GM21576 (cell line): ENCODE results near the gene ADAMTS12.

Source experiments
- ATAC-seq: cut with Tn5 transposase; IDR thresholded peaks from one replicate; pipeline ENCODE4 v1.9.1; 2021; ENCODE audit warnings: mild to moderate bottlenecking, moderate library complexity; ENCODE audit not compliant: unreplicated experiment

Gene ADAMTS12

DNA sequence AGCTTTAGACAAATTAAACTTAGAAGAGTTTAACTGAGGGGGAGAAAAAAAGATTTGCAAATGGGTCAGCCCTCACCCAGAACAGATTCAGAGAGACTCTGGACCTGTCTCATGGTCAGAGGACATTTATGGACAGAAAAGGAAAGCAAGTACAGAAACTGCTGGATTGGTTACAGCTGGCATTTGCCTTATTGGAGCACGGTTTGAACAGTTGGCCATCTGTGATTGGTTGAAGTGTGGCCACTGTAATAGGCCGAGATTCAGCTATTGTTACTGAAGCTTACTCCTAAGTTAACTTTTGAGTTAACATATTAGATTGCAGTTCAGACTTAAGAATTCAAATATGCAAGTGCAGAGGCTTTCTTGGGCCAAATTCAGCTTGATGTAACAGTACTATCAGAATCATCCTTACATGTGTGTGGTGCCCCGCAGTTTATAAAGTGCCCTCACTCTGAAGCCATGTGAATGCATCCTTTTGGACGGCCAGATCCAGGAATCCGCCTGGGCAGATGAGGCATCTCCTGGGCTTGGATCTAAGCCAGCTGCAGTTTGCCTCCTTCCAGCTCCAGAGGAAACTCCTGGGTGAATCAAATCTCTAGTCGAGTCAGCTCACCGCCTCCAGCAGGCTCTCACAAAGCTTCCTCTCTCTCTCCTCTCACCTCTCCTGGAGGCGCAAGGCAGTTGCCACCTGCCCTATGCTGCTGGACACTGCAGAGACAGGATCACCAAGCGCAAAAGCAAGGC, 165.2 kb downstream of the ADAMTS12 start:
- no peak for ATAC-seq

- no peak for ATAC-seq
These were observed 166.0 kb downstream of the ADAMTS12 start for GRCh38 chr5:33725806-33726205.

DNA sequence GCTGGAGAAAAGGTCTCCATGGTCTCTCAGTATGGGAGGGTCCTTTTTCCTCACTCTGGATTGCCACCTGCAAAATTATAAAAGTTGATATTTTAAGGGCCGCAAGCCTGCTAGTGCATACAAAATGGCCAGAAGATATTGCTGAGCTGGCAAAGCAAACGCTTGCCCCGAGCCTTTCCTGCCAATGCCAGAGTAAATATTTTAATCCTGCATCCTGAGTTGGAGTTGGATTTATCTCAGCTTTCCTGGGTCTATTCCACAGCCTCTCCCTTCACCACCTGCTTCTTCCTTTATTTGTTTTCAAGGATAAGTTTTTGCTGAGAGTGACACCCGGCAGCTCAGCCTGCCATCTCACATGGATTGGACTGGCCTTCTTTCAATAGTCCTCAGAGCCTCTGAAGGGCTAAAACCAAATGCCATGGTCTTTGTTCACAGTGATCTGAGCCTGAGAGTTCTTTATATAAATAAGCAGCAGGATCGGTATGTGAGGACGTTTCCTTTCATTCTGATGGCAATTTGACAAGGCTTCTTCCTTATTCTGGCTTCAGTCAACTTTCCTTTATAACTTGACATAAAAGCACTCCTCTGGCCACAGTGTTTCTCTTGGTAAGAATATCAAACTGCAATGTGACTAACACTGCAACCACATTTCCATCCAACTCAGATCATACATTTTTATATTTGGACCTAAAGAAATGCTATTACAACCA, 170.1 kb downstream of the ADAMTS12 start:
- no peak for ATAC-seq

DNA sequence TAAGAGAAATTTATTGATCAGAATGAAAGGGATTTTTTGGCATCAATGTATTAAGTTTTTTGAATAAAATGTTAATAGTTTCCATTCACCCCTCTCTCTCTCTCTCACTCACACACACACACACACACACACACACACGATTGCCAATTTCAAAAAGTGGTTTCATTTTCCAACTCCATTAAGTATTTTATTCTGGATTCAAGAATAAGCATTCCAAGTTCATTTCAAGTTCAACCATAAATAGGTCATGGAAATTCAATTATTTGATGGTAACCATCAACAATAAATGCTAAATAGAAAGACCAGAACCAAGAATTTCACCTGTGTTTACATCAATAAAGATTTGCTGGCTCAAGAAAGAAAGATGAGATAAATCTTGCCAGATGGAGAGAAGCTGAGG, 171.6 kb downstream of the ADAMTS12 start:
- ATAC-seq: no peak

DNA sequence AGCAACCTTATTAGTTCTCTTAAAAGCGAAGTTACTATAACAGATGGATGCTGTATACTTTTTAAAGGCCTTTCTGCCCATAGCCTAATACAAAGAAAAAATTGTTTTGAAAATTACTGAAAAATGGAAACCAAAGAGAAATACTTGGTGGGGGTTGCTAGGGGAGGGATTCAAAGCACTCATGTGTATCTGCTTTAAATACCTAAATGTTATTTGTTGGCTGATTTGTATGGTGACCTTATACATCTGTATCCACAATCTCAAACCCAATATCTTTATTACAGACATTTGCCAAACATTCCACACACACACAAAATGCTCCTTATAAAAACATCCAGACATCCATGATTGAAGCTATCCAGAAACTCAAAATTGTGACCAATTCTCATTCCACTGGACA, 172.0 kb downstream of the ADAMTS12 start:
- no peak for ATAC-seq

GRCh38 chr5:33715661-33716060, 176.1 kb downstream of the ADAMTS12 start:
- ATAC-seq: no peak

DNA sequence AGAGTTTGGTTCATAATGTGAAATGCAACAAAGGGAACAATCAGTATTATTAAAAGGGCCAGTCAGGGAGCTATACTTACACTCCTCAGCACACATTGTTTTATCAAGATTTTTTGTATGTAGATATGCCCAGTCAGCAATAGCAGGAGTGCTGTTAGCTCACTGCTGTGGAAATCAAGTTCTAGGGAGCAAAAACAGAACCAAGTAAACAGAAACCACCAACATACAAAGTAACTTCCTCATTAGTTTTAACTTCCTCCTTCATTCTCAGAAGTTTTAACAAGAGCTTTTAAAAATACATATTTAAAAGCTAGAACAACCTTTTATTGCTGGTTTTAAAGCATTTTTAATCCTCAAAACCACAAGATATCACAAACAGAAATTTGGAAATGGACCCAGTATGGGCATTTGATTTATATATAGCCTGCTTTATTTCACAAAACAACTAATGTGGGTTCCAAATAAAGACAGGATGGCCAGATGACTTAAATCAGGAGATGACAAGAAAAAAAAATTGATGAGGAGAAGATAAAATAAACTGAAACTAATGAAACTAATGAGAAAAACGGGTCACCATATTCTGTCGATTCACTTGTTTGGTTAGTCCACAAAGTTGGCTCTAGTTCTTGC, 178.5 kb downstream of the ADAMTS12 start:
- peak; percentile 71 for ATAC-seq

DNA sequence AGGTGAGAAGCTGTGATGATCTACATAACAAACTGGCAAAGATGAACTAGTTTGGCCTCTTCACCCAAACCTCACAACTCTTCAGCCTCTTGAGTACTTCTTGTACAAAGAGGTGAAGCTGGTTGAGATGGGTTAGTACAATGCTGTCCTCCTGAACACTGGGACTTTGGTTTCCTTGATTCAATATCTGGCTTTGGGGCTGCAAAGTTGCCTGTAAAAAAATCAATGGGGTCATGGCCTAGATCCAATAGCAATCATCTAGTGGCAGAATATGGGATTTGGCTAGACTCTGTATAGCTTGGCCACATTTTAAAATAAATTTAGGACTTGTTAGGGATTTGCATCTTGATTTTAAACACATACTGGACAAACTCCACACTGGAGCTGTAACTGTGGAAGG, 179.1 kb downstream of the ADAMTS12 start:
- no peak for ATAC-seq

GRCh38 chr5:33711094-33711679, 180.6 kb downstream of the ADAMTS12 start:
- no peak for ATAC-seq

GRCh38 chr5:33702867-33703266, 188.9 kb downstream of the ADAMTS12 start:
- no peak for ATAC-seq

DNA sequence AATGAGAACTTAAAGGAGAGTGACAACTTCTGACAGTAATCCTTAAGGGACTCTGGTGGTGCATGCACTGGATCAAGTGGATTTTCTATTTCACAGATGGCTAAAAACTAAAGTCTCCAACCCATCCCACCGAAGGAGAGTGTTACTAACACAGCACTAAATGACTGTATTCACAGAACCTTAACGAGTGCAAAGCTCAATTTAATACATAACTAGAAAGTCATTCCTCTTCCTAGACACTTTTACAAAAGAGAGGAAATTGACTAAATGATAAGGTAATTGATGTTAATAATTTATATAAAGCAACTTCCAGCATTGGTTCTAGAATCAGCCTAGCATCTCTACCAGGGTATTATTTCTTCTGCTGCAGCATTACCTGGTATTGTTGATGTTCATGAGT, 189.8 kb downstream of the ADAMTS12 start:
- ATAC-seq: no peak

DNA sequence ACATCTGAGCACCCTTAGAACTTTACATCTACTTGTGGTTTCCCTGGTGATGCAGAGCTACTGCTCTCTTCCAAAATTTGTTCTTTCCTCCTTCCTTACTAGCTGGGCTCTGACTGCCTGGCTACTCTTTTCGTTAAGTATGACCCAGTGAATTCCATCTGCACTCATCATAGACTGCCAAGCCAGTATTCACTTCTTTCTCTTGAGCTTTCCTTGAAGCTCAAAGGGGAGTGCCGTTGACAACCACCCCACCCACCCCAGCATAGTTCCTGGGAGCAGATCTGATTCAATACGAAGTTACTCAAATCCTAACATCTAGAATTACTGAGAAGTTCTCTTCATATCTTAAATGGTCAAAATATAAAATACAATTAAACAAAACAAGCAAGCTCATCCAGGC, 190.5 kb downstream of the ADAMTS12 start:
- no peak for ATAC-seq

- no peak for ATAC-seq
These were observed 195.4 kb downstream of the ADAMTS12 start for GRCh38 chr5:33696411-33696810.

DNA sequence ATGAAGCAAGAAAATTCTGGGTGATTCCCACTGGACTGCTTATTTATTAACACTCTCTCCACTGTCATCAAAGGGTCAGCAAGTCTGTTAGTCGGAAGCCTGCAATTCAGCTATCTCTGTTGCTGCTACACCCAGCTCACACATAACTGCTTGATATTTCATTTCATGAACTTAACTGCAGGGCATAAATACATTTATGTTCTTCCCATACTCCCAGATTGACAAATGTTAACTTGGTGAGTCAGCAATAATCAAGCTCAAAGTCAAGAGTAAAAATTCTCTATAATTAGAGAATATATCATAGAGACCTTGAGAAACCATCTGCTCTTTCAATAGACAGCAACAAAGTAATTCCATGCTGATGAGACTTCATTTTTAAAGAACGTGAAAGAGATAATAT, 198.8 kb downstream of the ADAMTS12 start:
- no peak for ATAC-seq

GRCh38 chr5:33691856-33692255, 199.9 kb downstream of the ADAMTS12 start:
- no peak for ATAC-seq

- no peak for ATAC-seq
These were observed 201.2 kb downstream of the ADAMTS12 start for GRCh38 chr5:33690374-33691135.

- no peak for ATAC-seq
These were observed 203.3 kb downstream of the ADAMTS12 start for GRCh38 chr5:33688526-33688925.

- no peak for ATAC-seq
These were observed 203.7 kb downstream of the ADAMTS12 start for GRCh38 chr5:33688066-33688465.

DNA sequence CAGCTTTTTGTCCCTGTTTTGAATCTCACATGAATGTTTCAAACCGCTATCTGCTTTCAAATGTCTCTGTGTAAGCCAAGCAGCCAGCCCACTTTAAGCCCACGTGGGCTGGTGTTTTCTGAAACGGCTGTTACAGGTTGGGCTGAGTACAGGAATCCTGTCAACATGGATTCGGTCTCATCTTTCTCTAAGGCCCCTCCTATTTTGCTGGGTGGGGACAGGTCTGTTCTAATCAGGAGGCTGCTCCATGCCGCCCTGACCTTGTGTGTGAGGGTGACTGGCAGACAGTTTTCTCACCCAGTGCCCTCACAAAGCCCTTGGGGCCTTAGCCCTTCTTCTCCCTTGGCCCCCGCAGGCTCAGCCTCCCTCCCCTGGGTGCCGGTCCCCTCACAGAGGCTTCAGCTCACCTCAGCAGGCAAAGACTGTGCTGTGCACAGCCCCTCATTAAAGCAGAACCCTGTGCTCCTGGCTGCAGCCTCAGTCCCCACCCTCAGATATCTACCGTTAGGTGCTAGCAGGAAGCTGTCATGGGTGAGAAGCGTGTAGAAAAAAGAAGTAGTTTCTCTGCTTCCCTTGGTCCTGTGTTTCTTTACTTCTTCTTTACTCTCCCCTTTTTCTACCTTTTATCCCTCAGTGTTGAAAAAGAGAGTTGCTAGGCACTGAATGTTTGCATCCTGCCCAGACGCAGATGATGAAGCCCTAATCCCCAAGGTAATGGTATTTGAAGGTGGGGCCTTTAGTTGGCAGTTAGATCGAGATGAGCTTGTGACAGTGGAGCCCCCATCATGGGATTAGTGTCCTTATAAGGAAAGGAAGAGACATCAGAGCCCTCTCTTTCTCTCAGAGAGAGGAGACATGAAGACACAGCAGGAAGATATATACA, 205.7 kb downstream of the ADAMTS12 start:
- ATAC-seq: no peak
